HUES6 (cell line): ENCODE measurements around the gene ANTXRL.
"Not testable (repeated sequence)": the region's sequence is repeated elsewhere in the genome, so short reads cannot be mapped to it uniquely, and the experiment has no call there.

Source experiments
- H3K27ac ChIP-seq: 2 replicates; pipeline ENCODE4 v1.7.0; 2013; ENCODE audit warnings: low read depth, mild to moderate bottlenecking, low read length, inconsistent platforms
- H3K27me3 ChIP-seq: 2 replicates; pipeline ENCODE4 v1.6.1; 2013; ENCODE audit warnings: low read length; ENCODE audit not compliant: control insufficient read depth, insufficient read depth
- H3K36me3 ChIP-seq: 2 replicates; pipeline ENCODE4 v1.6.1; 2013; ENCODE audit warnings: low read length; ENCODE audit not compliant: control insufficient read depth, insufficient read depth
- H3K4me1 ChIP-seq: 2 replicates; pipeline ENCODE4 v1.6.1; 2013; ENCODE audit warnings: low read length; ENCODE audit not compliant: control insufficient read depth, insufficient read depth
- H3K4me3 ChIP-seq: 2 replicates; pipeline ENCODE4 v1.5.1; 2013; ENCODE audit warnings: low read depth, low read length
- H3K9ac ChIP-seq: one replicate; pipeline ENCODE4 v1.6.1; 2013; ENCODE audit warnings: mild to moderate bottlenecking, low read length
- H3K9me3 ChIP-seq: 2 replicates; pipeline ENCODE4 v1.6.1; 2013; ENCODE audit warnings: low read depth, low read length; ENCODE audit not compliant: control insufficient read depth, insufficient read depth

Gene ANTXRL

GRCh38 chr10:46326971-46327370 is 40.2 kb downstream of the ANTXRL start:
- Histone ChIP-seq H3K27ac (no peak overlapping the region), H3K4me1 (peaks cover 10% of the 10 kb centered on the region), H3K36me3 (no peaks in the 10 kb centered on the region), H3K4me3 (no peak overlapping the region), H3K9me3 (no peaks in the 10 kb centered on the region), H3K9ac (no peak overlapping the region), H3K27me3 (no peaks in the 10 kb centered on the region; the same call in 1 of the 2 replicates)

GRCh38 chr10:46327685-46328084 is 40.9 kb downstream of the ANTXRL start:
- Histone ChIP-seq H3K4me1 (peaks cover 10% of the 10 kb centered on the region), H3K27ac (no peak overlapping the region), H3K36me3 (no peaks in the 10 kb centered on the region), H3K4me3 (no peak overlapping the region), H3K27me3 (no peaks in the 10 kb centered on the region; the same call in 1 of the 2 replicates), H3K9ac (no peak overlapping the region), H3K9me3 (no peaks in the 10 kb centered on the region)

GRCh38 chr10:46328853-46329689 is 42.3 kb downstream of the ANTXRL start:
- H3K27me3 ChIP-seq = no peaks in the 10 kb centered on the region; the same call in 1 of the 2 replicates
- peaks cover 10% of the 10 kb centered on the region for H3K4me1 ChIP-seq
- no peak overlapping the region for H3K4me3 ChIP-seq
- H3K36me3 ChIP-seq = no peaks in the 10 kb centered on the region
- no peak overlapping the region for H3K27ac ChIP-seq
- H3K9ac ChIP-seq = no peak overlapping the region
- no peaks in the 10 kb centered on the region for H3K9me3 ChIP-seq

GRCh38 chr10:46329690-46330016 is 42.9 kb downstream of the ANTXRL start:
- no peaks in the 10 kb centered on the region; the same call in 1 of the 2 replicates for H3K27me3 ChIP-seq
- no peak overlapping the region for H3K27ac ChIP-seq
- H3K36me3 ChIP-seq = no peaks in the 10 kb centered on the region
- H3K4me1 ChIP-seq = peaks cover 10% of the 10 kb centered on the region
- H3K9ac ChIP-seq = no peak overlapping the region
- no peaks in the 10 kb centered on the region for H3K9me3 ChIP-seq
- H3K4me3 ChIP-seq = no peak overlapping the region

GRCh38 chr10:46330894-46331293 is 44.1 kb downstream of the ANTXRL start:
- H3K9ac ChIP-seq = no peak overlapping the region
- no peaks in the 10 kb centered on the region; the same call in 1 of the 2 replicates for H3K27me3 ChIP-seq
- H3K9me3 ChIP-seq = no peaks in the 10 kb centered on the region
- H3K4me3 ChIP-seq = no peak overlapping the region
- H3K4me1 ChIP-seq = peaks cover 10% of the 10 kb centered on the region
- H3K27ac ChIP-seq = no peak overlapping the region
- H3K36me3 ChIP-seq = no peaks in the 10 kb centered on the region

- not testable (repeated sequence) for H3K9ac ChIP-seq, H3K9me3 ChIP-seq, H3K36me3 ChIP-seq, H3K4me3 ChIP-seq, H3K27ac ChIP-seq, H3K4me1 ChIP-seq, H3K27me3 ChIP-seq
Observed at GRCh38 chr10:46365484-46365883, 78.7 kb downstream of the ANTXRL start.

GRCh38 chr10:46367209-46367608 is 80.4 kb downstream of the ANTXRL start:
- not testable (repeated sequence) for H3K27me3 ChIP-seq, H3K4me1 ChIP-seq, H3K9ac ChIP-seq, H3K4me3 ChIP-seq, H3K27ac ChIP-seq, H3K9me3 ChIP-seq, H3K36me3 ChIP-seq

GRCh38 chr10:46367666-46368240 is 81.0 kb downstream of the ANTXRL start:
- H3K9me3 ChIP-seq, H3K36me3 ChIP-seq, H3K4me3 ChIP-seq, H3K27ac ChIP-seq, H3K4me1 ChIP-seq, H3K27me3 ChIP-seq, H3K9ac ChIP-seq: not testable (repeated sequence)

- H3K27ac ChIP-seq, H3K9ac ChIP-seq, H3K4me1 ChIP-seq, H3K36me3 ChIP-seq, H3K27me3 ChIP-seq, H3K4me3 ChIP-seq, H3K9me3 ChIP-seq: not testable (repeated sequence)
Observed at GRCh38 chr10:46368956-46369355, 82.2 kb downstream of the ANTXRL start.

- not testable (repeated sequence) for H3K27ac ChIP-seq, H3K36me3 ChIP-seq, H3K4me1 ChIP-seq, H3K4me3 ChIP-seq, H3K9ac ChIP-seq, H3K27me3 ChIP-seq, H3K9me3 ChIP-seq
Observed at GRCh38 chr10:46374410-46374809, 87.6 kb downstream of the ANTXRL start.

- H3K9ac ChIP-seq, H3K9me3 ChIP-seq, H3K4me1 ChIP-seq, H3K27me3 ChIP-seq, H3K27ac ChIP-seq, H3K4me3 ChIP-seq, H3K36me3 ChIP-seq: not testable (repeated sequence)
Observed at GRCh38 chr10:46375406-46375805, 88.6 kb downstream of the ANTXRL start, which contains the start of gene ANXA8L1. Gene ANXA8L1 (plus strand): TSS chr10:46375776. CDS start chr10:46375852, 76 bp downstream.
